ENCODE data around the gene LYRM4. TPM values are rescaled to one million over a fixed set of nuclear protein-coding genes. Genes with fewer than 3 reads are reported as not detected.

Gene LYRM4
- total and polyA plus RNA-seq, 2 experiments from 2014 or later: 51.0 to 62.0 TPM

DNA sequence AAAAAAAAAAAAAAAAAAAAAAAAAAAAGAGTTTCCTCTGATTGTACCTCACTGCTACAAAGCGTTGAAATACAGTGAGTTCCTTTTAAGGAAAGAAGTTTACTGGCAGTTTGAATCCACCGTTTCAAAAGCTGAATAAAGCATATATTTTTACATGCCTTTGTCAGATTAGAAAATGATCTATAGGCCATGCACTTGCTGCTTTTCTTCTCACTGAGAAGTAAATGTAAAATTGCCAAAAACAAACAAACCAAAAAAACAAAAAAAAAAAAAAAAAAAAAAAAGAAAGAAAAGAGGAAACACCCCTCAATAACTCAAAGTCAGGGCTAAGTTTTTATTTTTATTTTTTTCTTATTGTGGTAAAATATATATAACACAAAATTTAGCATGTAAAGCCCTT, 81.9 kb downstream of the LYRM4 start:
- no peaks in the 10 kb centered on the region for H3K9me3 Mint-ChIP-seq
- peaks cover 22% of the 10 kb centered on the region for H3K4me1 Mint-ChIP-seq
- peaks cover 12% of the 10 kb centered on the region for H3K4me1 ChIP-seq (ENCODE audit: insufficient read depth)
- H3K27me3 ChIP-seq (ENCODE audit: insufficient read depth): no peaks in the 10 kb centered on the region
- no peak for ATAC-seq
- no peaks in the 10 kb centered on the region for H3F3A ChIP-seq (replicated peaks; ENCODE audit: low read depth)
- peaks cover 2% of the 10 kb centered on the region for H3K27me3 Mint-ChIP-seq (ENCODE audit: insufficient read depth, low read depth, poor library complexity)
- TF ChIP-seq ZNF331 (CRISPR knock-in tag; IDR thresholded peaks at IDR 0.05; ENCODE audit: low read depth): no peak
- TF ChIP-seq, protein P1, sequence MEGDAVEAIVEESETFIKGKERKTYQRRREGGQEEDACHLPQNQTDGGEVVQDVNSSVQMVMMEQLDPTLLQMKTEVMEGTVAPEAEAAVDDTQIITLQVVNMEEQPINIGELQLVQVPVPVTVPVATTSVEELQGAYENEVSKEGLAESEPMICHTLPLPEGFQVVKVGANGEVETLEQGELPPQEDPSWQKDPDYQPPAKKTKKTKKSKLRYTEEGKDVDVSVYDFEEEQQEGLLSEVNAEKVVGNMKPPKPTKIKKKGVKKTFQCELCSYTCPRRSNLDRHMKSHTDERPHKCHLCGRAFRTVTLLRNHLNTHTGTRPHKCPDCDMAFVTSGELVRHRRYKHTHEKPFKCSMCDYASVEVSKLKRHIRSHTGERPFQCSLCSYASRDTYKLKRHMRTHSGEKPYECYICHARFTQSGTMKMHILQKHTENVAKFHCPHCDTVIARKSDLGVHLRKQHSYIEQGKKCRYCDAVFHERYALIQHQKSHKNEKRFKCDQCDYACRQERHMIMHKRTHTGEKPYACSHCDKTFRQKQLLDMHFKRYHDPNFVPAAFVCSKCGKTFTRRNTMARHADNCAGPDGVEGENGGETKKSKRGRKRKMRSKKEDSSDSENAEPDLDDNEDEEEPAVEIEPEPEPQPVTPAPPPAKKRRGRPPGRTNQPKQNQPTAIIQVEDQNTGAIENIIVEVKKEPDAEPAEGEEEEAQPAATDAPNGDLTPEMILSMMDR (conservative IDR thresholded peaks at IDR 0.05; ENCODE audit: low read depth in 2 of 2): no peak
- TF ChIP-seq JUNB (IDR thresholded peaks at IDR 0.05; ENCODE audit: unreplicated experiment): no peak
- TF ChIP-seq CREB1 (CRISPR knock-in tag; IDR thresholded peaks at IDR 0.05; ENCODE audit: low read depth): no peak
- no peak for TF ChIP-seq ZNF114 (CRISPR knock-in tag; IDR thresholded peaks at IDR 0.05)
- TF ChIP-seq, protein P2, sequence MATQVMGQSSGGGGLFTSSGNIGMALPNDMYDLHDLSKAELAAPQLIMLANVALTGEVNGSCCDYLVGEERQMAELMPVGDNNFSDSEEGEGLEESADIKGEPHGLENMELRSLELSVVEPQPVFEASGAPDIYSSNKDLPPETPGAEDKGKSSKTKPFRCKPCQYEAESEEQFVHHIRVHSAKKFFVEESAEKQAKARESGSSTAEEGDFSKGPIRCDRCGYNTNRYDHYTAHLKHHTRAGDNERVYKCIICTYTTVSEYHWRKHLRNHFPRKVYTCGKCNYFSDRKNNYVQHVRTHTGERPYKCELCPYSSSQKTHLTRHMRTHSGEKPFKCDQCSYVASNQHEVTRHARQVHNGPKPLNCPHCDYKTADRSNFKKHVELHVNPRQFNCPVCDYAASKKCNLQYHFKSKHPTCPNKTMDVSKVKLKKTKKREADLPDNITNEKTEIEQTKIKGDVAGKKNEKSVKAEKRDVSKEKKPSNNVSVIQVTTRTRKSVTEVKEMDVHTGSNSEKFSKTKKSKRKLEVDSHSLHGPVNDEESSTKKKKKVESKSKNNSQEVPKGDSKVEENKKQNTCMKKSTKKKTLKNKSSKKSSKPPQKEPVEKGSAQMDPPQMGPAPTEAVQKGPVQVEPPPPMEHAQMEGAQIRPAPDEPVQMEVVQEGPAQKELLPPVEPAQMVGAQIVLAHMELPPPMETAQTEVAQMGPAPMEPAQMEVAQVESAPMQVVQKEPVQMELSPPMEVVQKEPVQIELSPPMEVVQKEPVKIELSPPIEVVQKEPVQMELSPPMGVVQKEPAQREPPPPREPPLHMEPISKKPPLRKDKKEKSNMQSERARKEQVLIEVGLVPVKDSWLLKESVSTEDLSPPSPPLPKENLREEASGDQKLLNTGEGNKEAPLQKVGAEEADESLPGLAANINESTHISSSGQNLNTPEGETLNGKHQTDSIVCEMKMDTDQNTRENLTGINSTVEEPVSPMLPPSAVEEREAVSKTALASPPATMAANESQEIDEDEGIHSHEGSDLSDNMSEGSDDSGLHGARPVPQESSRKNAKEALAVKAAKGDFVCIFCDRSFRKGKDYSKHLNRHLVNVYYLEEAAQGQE (IDR thresholded peaks at IDR 0.05; ENCODE audit: unreplicated experiment): no peak
- TF ChIP-seq EZH2 (IDR thresholded peaks at IDR 0.05; ENCODE audit: low read depth, unreplicated experiment): no peak
- TF ChIP-seq, protein P3, sequence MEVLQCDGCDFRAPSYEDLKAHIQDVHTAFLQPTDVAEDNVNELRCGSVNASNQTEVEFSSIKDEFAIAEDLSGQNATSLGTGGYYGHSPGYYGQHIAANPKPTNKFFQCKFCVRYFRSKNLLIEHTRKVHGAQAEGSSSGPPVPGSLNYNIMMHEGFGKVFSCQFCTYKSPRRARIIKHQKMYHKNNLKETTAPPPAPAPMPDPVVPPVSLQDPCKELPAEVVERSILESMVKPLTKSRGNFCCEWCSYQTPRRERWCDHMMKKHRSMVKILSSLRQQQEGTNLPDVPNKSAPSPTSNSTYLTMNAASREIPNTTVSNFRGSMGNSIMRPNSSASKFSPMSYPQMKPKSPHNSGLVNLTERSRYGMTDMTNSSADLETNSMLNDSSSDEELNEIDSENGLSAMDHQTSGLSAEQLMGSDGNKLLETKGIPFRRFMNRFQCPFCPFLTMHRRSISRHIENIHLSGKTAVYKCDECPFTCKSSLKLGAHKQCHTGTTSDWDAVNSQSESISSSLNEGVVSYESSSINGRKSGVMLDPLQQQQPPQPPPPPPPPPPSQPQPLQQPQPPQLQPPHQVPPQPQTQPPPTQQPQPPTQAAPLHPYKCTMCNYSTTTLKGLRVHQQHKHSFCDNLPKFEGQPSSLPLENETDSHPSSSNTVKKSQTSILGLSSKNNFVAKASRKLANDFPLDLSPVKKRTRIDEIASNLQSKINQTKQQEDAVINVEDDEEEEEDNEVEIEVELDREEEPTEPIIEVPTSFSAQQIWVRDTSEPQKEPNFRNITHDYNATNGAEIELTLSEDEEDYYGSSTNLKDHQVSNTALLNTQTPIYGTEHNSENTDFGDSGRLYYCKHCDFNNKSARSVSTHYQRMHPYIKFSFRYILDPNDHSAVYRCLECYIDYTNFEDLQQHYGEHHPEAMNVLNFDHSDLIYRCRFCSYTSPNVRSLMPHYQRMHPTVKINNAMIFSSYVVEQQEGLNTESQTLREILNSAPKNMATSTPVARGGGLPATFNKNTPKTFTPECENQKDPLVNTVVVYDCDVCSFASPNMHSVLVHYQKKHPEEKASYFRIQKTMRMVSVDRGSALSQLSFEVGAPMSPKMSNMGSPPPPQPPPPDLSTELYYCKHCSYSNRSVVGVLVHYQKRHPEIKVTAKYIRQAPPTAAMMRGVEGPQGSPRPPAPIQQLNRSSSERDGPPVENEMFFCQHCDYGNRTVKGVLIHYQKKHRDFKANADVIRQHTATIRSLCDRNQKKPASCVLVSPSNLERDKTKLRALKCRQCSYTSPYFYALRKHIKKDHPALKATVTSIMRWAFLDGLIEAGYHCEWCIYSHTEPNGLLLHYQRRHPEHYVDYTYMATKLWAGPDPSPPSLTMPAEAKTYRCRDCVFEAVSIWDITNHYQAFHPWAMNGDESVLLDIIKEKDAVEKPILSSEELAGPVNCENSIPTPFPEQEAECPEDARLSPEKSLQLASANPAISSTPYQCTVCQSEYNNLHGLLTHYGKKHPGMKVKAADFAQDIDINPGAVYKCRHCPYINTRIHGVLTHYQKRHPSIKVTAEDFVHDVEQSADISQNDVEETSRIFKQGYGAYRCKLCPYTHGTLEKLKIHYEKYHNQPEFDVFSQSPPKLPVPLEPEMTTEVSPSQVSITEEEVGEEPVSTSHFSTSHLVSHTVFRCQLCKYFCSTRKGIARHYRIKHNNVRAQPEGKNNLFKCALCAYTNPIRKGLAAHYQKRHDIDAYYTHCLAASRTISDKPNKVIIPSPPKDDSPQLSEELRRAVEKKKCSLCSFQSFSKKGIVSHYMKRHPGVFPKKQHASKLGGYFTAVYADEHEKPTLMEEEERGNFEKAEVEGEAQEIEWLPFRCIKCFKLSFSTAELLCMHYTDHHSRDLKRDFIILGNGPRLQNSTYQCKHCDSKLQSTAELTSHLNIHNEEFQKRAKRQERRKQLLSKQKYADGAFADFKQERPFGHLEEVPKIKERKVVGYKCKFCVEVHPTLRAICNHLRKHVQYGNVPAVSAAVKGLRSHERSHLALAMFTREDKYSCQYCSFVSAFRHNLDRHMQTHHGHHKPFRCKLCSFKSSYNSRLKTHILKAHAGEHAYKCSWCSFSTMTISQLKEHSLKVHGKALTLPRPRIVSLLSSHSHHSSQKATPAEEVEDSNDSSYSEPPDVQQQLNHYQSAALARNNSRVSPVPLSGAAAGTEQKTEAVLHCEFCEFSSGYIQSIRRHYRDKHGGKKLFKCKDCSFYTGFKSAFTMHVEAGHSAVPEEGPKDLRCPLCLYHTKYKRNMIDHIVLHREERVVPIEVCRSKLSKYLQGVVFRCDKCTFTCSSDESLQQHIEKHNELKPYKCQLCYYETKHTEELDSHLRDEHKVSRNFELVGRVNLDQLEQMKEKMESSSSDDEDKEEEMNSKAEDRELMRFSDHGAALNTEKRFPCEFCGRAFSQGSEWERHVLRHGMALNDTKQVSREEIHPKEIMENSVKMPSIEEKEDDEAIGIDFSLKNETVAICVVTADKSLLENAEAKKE (CRISPR knock-in tag; IDR thresholded peaks at IDR 0.05): no peak
- no peak for TF ChIP-seq STAT1 (IDR thresholded peaks at IDR 0.05; ENCODE audit: unreplicated experiment)
- H4K20me1 ChIP-seq (replicated peaks; ENCODE audit: insufficient read depth): no peaks in the 10 kb centered on the region; the same call in none of the 2 replicates
- no peak overlapping the region for H2AFZ ChIP-seq
- no peaks in the 10 kb centered on the region for H3K9me2 ChIP-seq (ENCODE audit: insufficient read depth)
- H3K27ac Mint-ChIP-seq: no peak overlapping the region
- H3K36me3 Mint-ChIP-seq (ENCODE audit: low read depth): no peaks in the 10 kb centered on the region
- H3K79me2 ChIP-seq (replicated peaks; ENCODE audit: insufficient read depth): no peaks in the 10 kb centered on the region
- H3K4me3 Mint-ChIP-seq: no peak overlapping the region
- H3K36me3 ChIP-seq (ENCODE audit: insufficient read depth): no peaks in the 10 kb centered on the region
- H3K4me2 ChIP-seq: no peak overlapping the region
- no peak overlapping the region for H3K27ac ChIP-seq (ENCODE audit: low read depth)
- H3K4me3 ChIP-seq: no peak overlapping the region
- DNase-seq (ENCODE audit: low spot score): no peak
